GM21717 (cell line): ENCODE results near the gene KAT14.
"Not testable (repeated sequence)": the region's sequence is repeated elsewhere in the genome, so short reads cannot be mapped to it uniquely, and the experiment has no call there.

Experiments used
- ATAC-seq: cut with Tn5 transposase; IDR thresholded peaks from one replicate; pipeline ENCODE4 v1.9.1; 2021; ENCODE audit warnings: mild to moderate bottlenecking, moderate library complexity; ENCODE audit not compliant: unreplicated experiment

Gene KAT14

GRCh38 chr20:18203700-18204099 is 66.0 kb downstream of the KAT14 start:
- not testable (repeated sequence) for ATAC-seq

DNA sequence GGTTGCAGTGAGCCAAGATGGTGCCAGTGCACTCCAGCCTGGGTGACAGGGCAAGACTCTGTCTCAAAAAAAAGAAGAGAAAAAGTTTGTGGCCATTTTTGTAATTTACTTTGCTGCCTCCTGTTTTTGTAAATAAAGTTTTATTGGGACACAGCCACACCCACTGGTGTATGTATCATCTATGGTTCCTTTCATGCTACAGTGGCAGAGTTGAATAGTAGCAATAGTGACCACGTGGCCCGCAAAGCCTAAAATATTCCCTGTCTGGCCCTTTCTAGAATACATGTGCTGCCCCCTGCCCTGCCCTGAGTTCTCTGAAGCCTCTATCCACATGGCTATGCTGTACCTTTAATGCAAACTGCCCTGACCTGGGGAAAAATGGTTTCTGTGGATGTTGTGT is 75.3 kb downstream of the KAT14 start:
- no peak for ATAC-seq

DNA sequence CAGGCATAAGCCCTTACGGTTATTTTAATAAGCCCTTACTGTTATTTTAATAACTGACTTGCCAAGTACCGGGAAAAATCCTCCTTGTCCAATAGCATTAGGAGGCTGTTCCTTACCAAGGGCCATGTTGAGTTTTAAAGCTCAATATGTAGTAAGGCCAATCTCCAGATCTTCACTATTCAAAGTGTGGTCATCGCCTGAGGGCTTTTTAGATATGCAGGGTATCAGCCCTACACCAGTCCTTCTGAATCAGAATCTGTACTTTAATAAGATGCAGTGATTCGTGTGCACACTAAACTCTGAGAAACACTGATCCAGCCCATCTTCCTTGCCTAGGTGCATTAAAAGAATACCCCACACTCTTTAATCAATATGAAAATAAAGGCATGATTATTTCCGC is 77.9 kb downstream of the KAT14 start:
- no peak for ATAC-seq

GRCh38 chr20:18218280-18218679 is 80.6 kb downstream of the KAT14 start:
- ATAC-seq, result no peak

- ATAC-seq, result no peak
Observed at GRCh38 chr20:18223409-18223808, 85.7 kb downstream of the KAT14 start.

DNA sequence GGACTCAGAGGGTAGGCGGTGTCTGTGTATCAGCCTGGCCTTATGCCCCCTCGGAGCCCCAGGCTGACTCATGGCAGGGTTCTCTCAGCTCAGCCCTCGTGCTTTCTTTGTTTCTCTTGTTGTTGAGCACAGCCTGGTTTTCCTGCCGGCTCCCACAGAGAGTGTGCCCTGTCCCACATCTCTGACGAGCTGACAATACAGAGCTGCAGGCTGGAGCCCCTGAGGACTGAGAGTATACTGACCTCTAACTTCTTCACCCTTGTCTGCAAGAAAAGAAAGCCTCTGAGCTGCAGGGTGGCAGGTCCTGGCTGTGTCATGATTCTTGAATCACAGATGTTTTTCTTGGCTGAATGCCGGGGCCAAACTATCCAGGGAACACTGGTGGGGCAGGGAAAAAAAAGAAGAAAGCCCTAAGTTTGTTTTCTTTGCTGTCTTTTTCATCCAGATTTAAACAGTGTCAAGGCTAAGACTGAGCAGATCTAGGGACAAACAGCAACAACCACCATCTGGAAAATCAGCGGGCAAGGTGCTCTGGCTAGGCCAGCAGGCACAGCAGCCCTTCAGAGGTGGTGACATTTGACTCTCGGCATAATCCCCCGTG is 87.4 kb downstream of the KAT14 start:
- ATAC-seq, result no peak

- ATAC-seq, result no peak
Observed at GRCh38 chr20:18225632-18226031, 88.0 kb downstream of the KAT14 start.

DNA sequence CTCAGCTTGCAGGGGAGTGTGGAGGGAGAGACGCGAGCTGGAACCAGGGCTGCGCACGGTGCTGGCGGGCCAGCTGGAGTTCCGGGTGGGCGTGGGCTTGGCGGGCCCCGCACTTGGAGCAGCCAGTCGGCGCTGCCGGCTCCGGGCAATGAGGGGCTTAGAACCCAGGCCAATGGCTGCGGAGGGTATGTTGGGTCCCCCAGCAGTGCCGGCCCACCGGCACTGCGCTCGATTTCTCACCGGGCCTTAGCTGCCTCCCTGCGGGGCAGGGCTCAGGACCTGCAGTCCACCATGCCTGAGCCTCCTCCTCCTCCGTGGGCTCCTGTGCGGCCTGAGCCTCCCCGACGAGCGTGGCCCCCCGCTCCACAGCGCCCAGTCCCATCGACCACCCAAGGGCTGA is 89.1 kb downstream of the KAT14 start:
- not testable (repeated sequence) for ATAC-seq

DNA sequence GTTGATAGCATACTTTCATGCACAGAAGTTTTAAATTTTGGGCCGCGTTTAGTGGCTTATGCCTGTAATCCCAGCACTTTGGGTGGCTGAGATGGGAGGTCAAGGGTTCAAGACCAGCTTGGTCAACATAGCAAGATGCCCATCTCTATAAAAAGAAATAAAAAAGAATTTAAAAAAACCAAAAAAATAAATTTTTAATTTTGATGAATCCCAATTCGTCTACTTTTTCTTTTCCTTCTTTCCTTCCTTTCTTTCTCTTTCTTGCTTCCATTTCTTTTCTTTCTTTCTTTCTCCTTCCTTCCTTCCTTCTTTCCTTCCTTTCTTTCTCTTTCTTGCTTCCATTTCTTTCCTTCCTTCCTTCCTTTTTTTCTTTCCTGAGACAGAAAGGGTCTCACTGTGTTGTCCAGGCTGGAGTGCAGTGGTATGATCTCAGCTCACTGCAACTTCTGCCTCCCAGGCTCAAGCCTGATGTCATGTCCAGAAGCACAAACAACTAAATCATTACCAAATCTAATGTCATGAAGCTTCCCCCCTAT is 95.8 kb downstream of the KAT14 start:
- ATAC-seq, result no peak
